Type B pancreatic cell (in vitro differentiated cells): Measurements from ENCODE around the gene B3GALT5. TPM values are rescaled to one million over a fixed set of nuclear protein-coding genes. Genes with fewer than 3 reads are reported as not detected.

Source experiments
- DNase-seq: peaks from one replicate; pipeline ENCODE4 v3.0.0; 2021; ENCODE audit warnings: mixed read lengths; ENCODE audit not compliant: unreplicated experiment; ENCODE audit errors: extremely low spot score
- H3K27ac Mint-ChIP-seq: 2 replicates; pipeline ENCODE4 v1.8.0; 2021; ENCODE audit warnings: mild to moderate bottlenecking, mixed read lengths
- H3K27me3 Mint-ChIP-seq: 2 replicates; pipeline ENCODE4 v1.8.0; 2021; ENCODE audit warnings: mixed read lengths
- H3K36me3 Mint-ChIP-seq: 2 replicates; pipeline ENCODE4 v1.8.0; 2021; ENCODE audit warnings: mixed read lengths
- H3K4me1 Mint-ChIP-seq: one replicate; pipeline ENCODE4 v1.8.0; 2021; ENCODE audit warnings: mixed read lengths; ENCODE audit not compliant: unreplicated experiment
- H3K4me3 Mint-ChIP-seq: 2 replicates; pipeline ENCODE4 v1.8.0; 2021; ENCODE audit warnings: mild to moderate bottlenecking, mixed read lengths
- H3K9me3 Mint-ChIP-seq: 2 replicates; pipeline ENCODE4 v1.8.0; 2021; ENCODE audit warnings: mixed read lengths
- CTCF ChIP-seq: fragments of 200-600 bp; sonication (generic); conservative IDR thresholded peaks from 2 replicates; pipeline ENCODE4 v1.5.0; 2021; ENCODE audit warnings: antibody characterized with exemption, mild to moderate bottlenecking
- total RNA-seq: library from RNA; stranded (reverse); gene quantifications from 2 replicates; pipeline ENCODE4 v1.2.1, GENCODE V29; 2021; ENCODE audit warnings: low replicate concordance

B3GALT5 gene
- total RNA-seq, 1 donor from 2014 or later = 14.2 TPM

- H3K36me3 Mint-ChIP-seq = peaks cover 7% of the 10 kb centered on the region
- H3K4me1 Mint-ChIP-seq = peaks cover 36% of the 10 kb centered on the region
- no peaks in the 10 kb centered on the region for H3K9me3 Mint-ChIP-seq
- no peaks in the 10 kb centered on the region for H3K27me3 Mint-ChIP-seq
- peak overlapping the region; percentile 16 for H3K4me3 Mint-ChIP-seq
- no peak for DNase-seq
- peak overlapping the region; percentile 77 for H3K27ac Mint-ChIP-seq
- no peak for TF ChIP-seq CTCF
Observed at GRCh38 chr21:39632796-39633442, 20.2 kb downstream of the B3GALT5 start.

- H3K4me3 Mint-ChIP-seq = no peak overlapping the region
- DNase-seq = no peak
- no peaks in the 10 kb centered on the region for H3K27me3 Mint-ChIP-seq
- H3K9me3 Mint-ChIP-seq = no peaks in the 10 kb centered on the region
- peak overlapping the region; percentile 77 for H3K27ac Mint-ChIP-seq
- H3K36me3 Mint-ChIP-seq = peaks cover 8% of the 10 kb centered on the region
- peaks cover 44% of the 10 kb centered on the region for H3K4me1 Mint-ChIP-seq
- TF ChIP-seq CTCF = no peak
Observed at GRCh38 chr21:39633770-39634181, 21.0 kb downstream of the B3GALT5 start.

GRCh38 chr21:39634507-39634906 lies 21.8 kb downstream of the B3GALT5 start:
- Mint-ChIP-seq H3K27ac (no peak overlapping the region), H3K4me1 (peaks cover 46% of the 10 kb centered on the region)
- TF ChIP-seq CTCF = no peak

GRCh38 chr21:39637197-39637970 lies 24.6 kb downstream of the B3GALT5 start:
- Mint-ChIP-seq H3K36me3 (peaks cover 10% of the 10 kb centered on the region), H3K27ac (peak overlapping the region; percentile 94), H3K27me3 (no peaks in the 10 kb centered on the region), H3K9me3 (no peaks in the 10 kb centered on the region), H3K4me3 (peak overlapping the region; percentile 32), H3K4me1 (peaks cover 36% of the 10 kb centered on the region)
- no peak for DNase-seq
- no peak for TF ChIP-seq CTCF

More at GRCh38 chr21:39634507-39634906, 21.8 kb downstream of the B3GALT5 start:
- Mint-ChIP-seq H3K4me3 (no peak overlapping the region), H3K9me3 (no peaks in the 10 kb centered on the region), H3K27me3 (no peaks in the 10 kb centered on the region), H3K36me3 (peaks cover 10% of the 10 kb centered on the region)
- no peak for DNase-seq

- no peaks in the 10 kb centered on the region for H3K9me3 Mint-ChIP-seq
- no peak overlapping the region for H3K4me3 Mint-ChIP-seq
- peaks cover 33% of the 10 kb centered on the region for H3K4me1 Mint-ChIP-seq
- H3K36me3 Mint-ChIP-seq = peaks cover 10% of the 10 kb centered on the region
- no peak for TF ChIP-seq CTCF
- no peaks in the 10 kb centered on the region for H3K27me3 Mint-ChIP-seq
- H3K27ac Mint-ChIP-seq = peak overlapping the region; percentile 94
- DNase-seq = no peak
Observed at GRCh38 chr21:39637971-39638240, 25.2 kb downstream of the B3GALT5 start.
